GM23248 (cell line): ENCODE data around the gene HGD.

Experiments used
- EZH2 ChIP-seq: fragments of 200-600 bp; sonication (generic); IDR thresholded peaks from 2 replicates; pipeline ENCODE4 v1.6.1; 2018; ENCODE audit warnings: antibody characterized with exemption, mild to moderate bottlenecking; ENCODE audit not compliant: insufficient read depth, poor library complexity, severe bottlenecking
- EZH2phosphoT487 ChIP-seq: fragments of 200-600 bp; sonication (generic); IDR thresholded peaks from 2 replicates; pipeline ENCODE4 v1.6.1; 2018; ENCODE audit warnings: antibody characterized with exemption, moderate library complexity, mild to moderate bottlenecking, low read depth; ENCODE audit not compliant: insufficient read depth

DNA sequence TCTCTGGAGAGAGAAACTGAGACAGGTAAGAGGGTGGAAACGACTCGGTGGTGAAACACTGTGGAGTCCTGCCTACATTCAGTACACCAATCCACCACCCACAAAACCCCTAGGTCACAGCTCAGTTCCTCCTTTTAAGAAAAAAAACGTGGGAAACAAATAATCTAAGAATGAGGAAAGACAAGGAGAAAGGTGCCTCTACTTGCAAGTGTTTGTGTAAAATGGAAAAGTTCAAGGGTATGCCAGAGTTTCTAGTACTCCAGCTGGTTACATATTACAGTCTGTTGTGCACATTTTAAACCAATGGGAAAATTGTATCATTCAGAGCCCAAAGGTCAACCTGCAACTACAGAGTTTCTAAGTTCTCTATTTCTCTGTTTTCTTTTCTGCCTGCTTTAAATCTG lies 32.2 kb downstream of the HGD start:
- no peak for TF ChIP-seq EZH2phosphoT487
- no peak for TF ChIP-seq EZH2
